Activated naive CD4-positive, alpha-beta T cell treated with anti-CD3 and anti-CD28 coated beads for 36 hours (primary cell): ENCODE data around the gene HOXD11. TPM values are rescaled to one million over a fixed set of nuclear protein-coding genes. Genes with fewer than 3 reads are reported as not detected.

Source experiments
- CTCF ChIA-PET: fragments of 350-600 bp; sonication (Branson Sonifier 250); formaldehyde crosslinking; loops from one replicate; lab custom pipeline; 2021; ENCODE audit warnings: antibody characterized with exemption; lab: Charles Lee
- DNase-seq: peaks from one replicate; pipeline ENCODE4 v3.0.0-alpha.2; 2020
- H3K27ac Mint-ChIP-seq: one replicate; pipeline ENCODE4 v1.8.0; 2021; ENCODE audit warnings: mild to moderate bottlenecking, mixed read lengths
- H3K27me3 Mint-ChIP-seq: one replicate; pipeline ENCODE4 v1.8.0; 2021; ENCODE audit warnings: low read depth, mixed read lengths
- H3K36me3 Mint-ChIP-seq: one replicate; pipeline ENCODE4 v1.8.0; 2021; ENCODE audit warnings: low read depth, mixed read lengths
- H3K4me1 Mint-ChIP-seq: one replicate; pipeline ENCODE4 v1.8.0; 2021; ENCODE audit warnings: low read depth, mixed read lengths
- H3K4me3 Mint-ChIP-seq: one replicate; pipeline ENCODE4 v1.8.0; 2021; ENCODE audit warnings: mild to moderate bottlenecking, moderate library complexity, mixed read lengths
- H3K9me3 Mint-ChIP-seq: one replicate; pipeline ENCODE4 v1.8.0; 2021; ENCODE audit warnings: mixed read lengths
- intact Hi-C: fragments of 100-400 bp; cut with micrococcal nuclease; formaldehyde crosslinking; loops from one replicate; pipeline ENCODE4 v1.15.1; 2023
- total RNA-seq, 2 experiments: library from RNA; stranded (reverse); gene quantifications; one replicate each; pipeline ENCODE4 v1.2.3, GENCODE V29; 2021

The HOXD11 gene
- total RNA-seq, 2 experiments from 2014 or later: not detected

GRCh38 chr2:176128982-176129796 is 22.1 kb downstream of the HOXD11 start, which contains the start of gene HOXD8:
Gene HOXD8, plus strand, starts transcription at chr2:176129705. Its CDS starts 662 bp downstream, at chr2:176130367.
- intact Hi-C loops: loop anchor here (2.0 kb wide), 1 partner anchor 18 kb away; no protein-coding TSS in a partner anchor
- H3K9me3 Mint-ChIP-seq: no peaks in the 10 kb centered on the region
- H3K27me3 Mint-ChIP-seq: peaks cover 76% of the 10 kb centered on the region
- H3K27ac Mint-ChIP-seq: peak within 1 kb of the TSS; percentile 30
- H3K4me1 Mint-ChIP-seq: peaks cover 18% of the 10 kb centered on the region
- no peaks in the 10 kb centered on the region for H3K36me3 Mint-ChIP-seq
- no peak for DNase-seq
- peak within 1 kb of the TSS; percentile 52 for H3K4me3 Mint-ChIP-seq
- CTCF ChIA-PET: interaction anchor here (1.0 to 4.4 kb wide), 4 partner anchors 33 to 523 kb away, joined by 3 to 54 read pairs (median 27); no protein-coding TSS in a partner anchor

DNA sequence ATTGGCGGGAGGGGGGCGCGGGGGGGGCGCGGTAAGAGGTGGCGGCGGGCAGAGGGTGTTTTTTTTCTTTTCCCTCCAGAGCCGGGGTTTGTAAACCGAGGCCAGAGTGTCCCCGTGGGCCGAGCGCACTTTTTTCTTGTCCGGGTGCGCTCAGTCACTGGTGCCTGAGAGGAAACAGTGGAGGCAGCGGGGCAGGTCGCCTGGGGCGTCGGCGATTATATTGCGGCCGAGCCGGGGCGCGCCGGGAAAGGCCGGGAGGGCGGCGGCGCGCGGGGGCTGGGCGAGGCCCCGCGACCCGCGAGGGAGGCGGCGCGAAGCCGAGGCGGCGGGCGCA is 22.7 kb downstream of the HOXD11 start:
- intact Hi-C loops: loop anchor here (1.0 to 5.0 kb wide), 4 partner anchors 9 to 685 kb away; no protein-coding TSS in a partner anchor
- H3K36me3 Mint-ChIP-seq: no peaks in the 10 kb centered on the region
- H3K27me3 Mint-ChIP-seq: peaks cover 76% of the 10 kb centered on the region
- H3K4me3 Mint-ChIP-seq: peak overlapping the region; percentile 33
- no peak overlapping the region for H3K27ac Mint-ChIP-seq
- CTCF ChIA-PET: interaction anchor here (1.0 to 2.2 kb wide), 4 partner anchors 11 to 522 kb away, joined by 3 to 11 read pairs (median 6); no protein-coding TSS in a partner anchor
- H3K9me3 Mint-ChIP-seq: no peaks in the 10 kb centered on the region
- peaks cover 18% of the 10 kb centered on the region for H3K4me1 Mint-ChIP-seq
- DNase-seq: no peak

DNA sequence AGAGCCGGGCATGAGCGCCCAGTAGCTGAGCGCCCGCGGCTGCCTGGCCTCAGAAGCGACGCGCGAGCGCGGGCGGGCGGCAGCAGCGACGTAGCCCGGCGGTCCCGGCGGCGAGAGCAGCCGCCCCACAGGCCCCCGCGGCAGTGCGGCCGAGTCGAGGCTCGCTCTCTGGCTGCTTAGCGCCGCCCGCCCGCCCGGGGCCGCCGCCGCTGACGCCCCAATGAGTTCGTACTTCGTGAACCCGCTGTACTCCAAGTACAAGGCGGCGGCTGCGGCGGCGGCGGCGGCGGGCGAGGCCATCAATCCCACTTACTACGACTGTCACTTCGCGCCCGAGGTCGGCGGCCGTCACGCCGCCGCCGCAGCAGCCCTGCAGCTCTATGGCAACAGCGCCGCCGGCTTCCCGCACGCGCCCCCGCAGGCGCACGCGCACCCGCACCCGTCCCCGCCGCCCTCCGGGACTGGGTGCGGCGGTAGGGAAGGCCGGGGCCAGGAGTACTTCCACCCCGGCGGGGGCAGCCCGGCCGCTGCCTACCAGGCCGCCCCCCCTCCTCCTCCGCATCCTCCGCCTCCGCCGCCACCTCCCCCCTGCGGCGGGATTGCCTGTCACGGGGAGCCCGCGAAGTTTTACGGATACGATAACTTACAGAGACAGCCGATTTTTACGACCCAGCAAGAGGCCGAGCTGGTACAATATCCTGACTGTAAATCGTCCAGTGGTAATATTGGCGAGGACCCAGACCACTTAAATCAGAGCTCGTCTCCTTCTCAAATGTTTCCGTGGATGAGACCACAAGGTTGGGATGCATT is 23.3 kb downstream of the HOXD11 start:
- Mint-ChIP-seq H3K36me3 (no peaks in the 10 kb centered on the region), H3K27me3 (peaks cover 76% of the 10 kb centered on the region), H3K27ac (peak overlapping the region; percentile 18), H3K9me3 (no peaks in the 10 kb centered on the region), H3K4me3 (peak overlapping the region; percentile 52), H3K4me1 (peaks cover 19% of the 10 kb centered on the region)
- intact Hi-C loops: loop anchor here (1.0 to 5.0 kb wide), 3 partner anchors 8 to 684 kb away; no protein-coding TSS in a partner anchor
- peak; percentile 33 for DNase-seq
- CTCF ChIA-PET: interaction anchor here (0.7 to 2.2 kb wide), 9 partner anchors 10 to 601 kb away, joined by 3 to 11 read pairs (median 3); no protein-coding TSS in a partner anchor

DNA sequence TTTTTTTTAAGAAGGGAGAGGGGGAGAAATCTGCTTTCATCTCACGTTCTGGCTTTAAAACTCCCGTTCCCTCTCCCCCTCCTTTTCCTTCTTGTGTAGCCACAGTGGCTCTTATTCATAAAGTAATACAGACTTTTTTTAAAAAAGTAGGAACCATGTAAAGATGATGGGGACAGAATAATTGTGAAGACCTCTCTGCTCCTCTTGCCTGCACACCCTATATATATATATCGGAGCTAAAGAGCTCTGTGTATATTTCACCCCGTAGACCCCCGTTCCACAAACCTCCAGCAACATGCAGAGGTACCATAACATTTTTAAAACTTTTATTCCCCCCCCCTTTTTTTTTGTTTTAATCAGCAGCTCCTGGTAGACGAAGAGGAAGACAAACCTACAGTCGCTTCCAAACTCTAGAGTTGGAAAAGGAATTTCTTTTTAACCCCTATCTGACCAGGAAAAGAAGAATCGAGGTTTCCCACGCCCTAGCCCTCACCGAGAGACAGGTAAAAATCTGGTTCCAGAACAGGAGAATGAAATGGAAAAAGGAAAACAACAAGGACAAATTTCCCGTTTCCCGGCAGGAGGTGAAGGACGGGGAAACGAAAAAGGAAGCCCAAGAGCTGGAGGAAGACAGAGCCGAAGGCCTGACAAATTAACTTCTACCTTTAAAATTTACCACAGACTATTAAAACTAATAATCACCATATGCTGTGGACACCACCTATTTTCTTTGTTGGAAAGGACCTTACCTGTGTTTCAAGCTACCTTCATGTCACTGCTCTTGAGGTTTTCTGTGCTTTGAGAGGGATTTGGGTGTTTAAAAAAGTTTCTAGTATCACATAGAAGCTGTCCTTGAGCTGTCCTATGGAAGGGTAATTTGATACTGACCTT is 24.1 kb downstream of the HOXD11 start:
- intact Hi-C loops: loop anchor here (1.0 to 5.0 kb wide), 3 partner anchors 7 to 684 kb away; no protein-coding TSS in a partner anchor
- Mint-ChIP-seq H3K4me3 (peak overlapping the region; percentile 49), H3K27ac (peak overlapping the region; percentile 18)

DNA sequence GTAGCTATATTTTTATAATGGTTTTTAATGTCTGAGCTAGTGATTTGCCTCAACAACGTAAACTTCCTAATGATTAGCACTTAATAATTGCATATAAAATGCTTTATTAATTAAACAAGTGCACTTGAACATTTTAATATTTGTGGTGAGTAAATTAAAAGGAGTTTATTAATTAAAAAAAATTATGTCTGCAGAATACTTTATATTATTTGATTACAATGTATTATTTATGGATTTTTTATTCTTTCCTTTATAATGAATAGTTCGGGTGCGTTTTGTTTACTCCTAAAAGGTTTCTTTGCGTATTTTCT is 24.7 kb downstream of the HOXD11 start:
- H3K27ac Mint-ChIP-seq: no peak overlapping the region
- H3K9me3 Mint-ChIP-seq: no peaks in the 10 kb centered on the region
- peaks cover 75% of the 10 kb centered on the region for H3K27me3 Mint-ChIP-seq
- peak overlapping the region; percentile 65 for H3K4me3 Mint-ChIP-seq
- intact Hi-C loops: loop anchor here (2.0 to 5.0 kb wide), 3 partner anchors 27 to 683 kb away; no protein-coding TSS in a partner anchor
- H3K36me3 Mint-ChIP-seq: no peaks in the 10 kb centered on the region
- H3K4me1 Mint-ChIP-seq: peaks cover 29% of the 10 kb centered on the region
- no peak for DNase-seq
- CTCF ChIA-PET: interaction anchor here (0.6 to 2.9 kb wide), 10 partner anchors 9 to 911 kb away, joined by 3 to 11 read pairs (median 5); no protein-coding TSS in a partner anchor

More for the DNA sequence above, 24.1 kb downstream of the HOXD11 start:
- H3K9me3 Mint-ChIP-seq: no peaks in the 10 kb centered on the region
- CTCF ChIA-PET: interaction anchor here (0.7 to 2.9 kb wide), 11 partner anchors 9 to 600 kb away, joined by 3 to 11 read pairs (median 5); no protein-coding TSS in a partner anchor
- no peaks in the 10 kb centered on the region for H3K36me3 Mint-ChIP-seq
- H3K4me1 Mint-ChIP-seq: peaks cover 27% of the 10 kb centered on the region
- peaks cover 76% of the 10 kb centered on the region for H3K27me3 Mint-ChIP-seq
- no peak for DNase-seq

- Mint-ChIP-seq H3K9me3 (no peaks in the 10 kb centered on the region), H3K27ac (no peak overlapping the region), H3K4me3 (peak overlapping the region; percentile 65), H3K27me3 (peaks cover 79% of the 10 kb centered on the region), H3K4me1 (peaks cover 29% of the 10 kb centered on the region), H3K36me3 (no peaks in the 10 kb centered on the region)
- intact Hi-C loops: loop anchor here (2.0 to 5.0 kb wide), 2 partner anchors 26 to 40 kb away; no protein-coding TSS in a partner anchor
- CTCF ChIA-PET: interaction anchor here (0.6 to 2.9 kb wide), 12 partner anchors 8 to 1017 kb away, joined by 3 to 11 read pairs (median 3); no protein-coding TSS in a partner anchor
- DNase-seq: peak; percentile 23
Observed at GRCh38 chr2:176132205-176133171, 25.4 kb downstream of the HOXD11 start.

- Mint-ChIP-seq H3K36me3 (peaks cover 2% of the 10 kb centered on the region), H3K4me1 (peaks cover 27% of the 10 kb centered on the region), H3K27ac (no peak overlapping the region), H3K9me3 (peaks cover 2% of the 10 kb centered on the region), H3K4me3 (no peak overlapping the region), H3K27me3 (peaks cover 79% of the 10 kb centered on the region)
- intact Hi-C loops: loop anchor here (2.0 to 5.0 kb wide), 2 partner anchors 25 to 39 kb away; no protein-coding TSS in a partner anchor
- CTCF ChIA-PET: interaction anchor here (0.6 to 2.9 kb wide), 3 partner anchors 17 to 322 kb away, joined by 3 to 11 read pairs (median 3); no protein-coding TSS in a partner anchor
- DNase-seq: no peak
Observed at GRCh38 chr2:176133389-176133788, 26.3 kb downstream of the HOXD11 start.

GRCh38 chr2:176134035-176134434 is 27.0 kb downstream of the HOXD11 start:
- DNase-seq: no peak
- intact Hi-C loops: loop anchor here (5.0 kb wide), 1 partner anchor 38 kb away; no protein-coding TSS in a partner anchor
- Mint-ChIP-seq H3K27ac (no peak overlapping the region), H3K36me3 (peaks cover 3% of the 10 kb centered on the region), H3K4me1 (peaks cover 24% of the 10 kb centered on the region), H3K27me3 (peaks cover 81% of the 10 kb centered on the region), H3K4me3 (no peak overlapping the region), H3K9me3 (peaks cover 5% of the 10 kb centered on the region)
- CTCF ChIA-PET: interaction anchor here (0.6 to 2.9 kb wide), 2 partner anchors 17 to 321 kb away, joined by 3 to 11 read pairs; no protein-coding TSS in a partner anchor

DNA sequence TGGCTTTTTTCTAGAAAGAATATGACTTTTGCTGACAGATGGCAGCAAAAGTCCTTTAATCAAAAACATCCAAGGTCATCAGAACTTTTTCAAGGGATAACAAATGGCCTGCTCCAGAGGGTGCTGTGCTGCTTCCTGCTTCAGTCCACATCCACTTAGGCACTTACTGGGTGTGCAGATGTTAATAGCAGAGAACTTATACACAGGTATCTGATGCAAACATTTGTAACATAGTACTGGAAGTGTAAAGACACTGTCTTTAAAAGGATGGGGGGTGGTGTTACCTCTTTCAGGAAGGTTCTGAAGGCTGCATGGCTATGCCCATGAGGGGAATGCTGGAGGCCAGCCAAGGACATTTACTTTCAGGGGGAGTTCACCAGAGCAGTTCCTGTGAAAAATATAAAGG is 28.0 kb downstream of the HOXD11 start:
- intact Hi-C loops: no loop called here
- no peak overlapping the region for H3K4me3 Mint-ChIP-seq
- H3K36me3 Mint-ChIP-seq: peaks cover 3% of the 10 kb centered on the region
- H3K27ac Mint-ChIP-seq: no peak overlapping the region
- peaks cover 5% of the 10 kb centered on the region for H3K9me3 Mint-ChIP-seq
- CTCF ChIA-PET: no interaction called here
- DNase-seq: no peak
- peaks cover 87% of the 10 kb centered on the region for H3K27me3 Mint-ChIP-seq
- peaks cover 29% of the 10 kb centered on the region for H3K4me1 Mint-ChIP-seq
